GM18861 (cell line): Measurements from ENCODE around the gene SH3BP5.

Experiments
- ATAC-seq: cut with Tn5 transposase; IDR thresholded peaks from one replicate; pipeline ENCODE4 v1.9.1; 2021; ENCODE audit not compliant: unreplicated experiment

SH3BP5 gene

DNA sequence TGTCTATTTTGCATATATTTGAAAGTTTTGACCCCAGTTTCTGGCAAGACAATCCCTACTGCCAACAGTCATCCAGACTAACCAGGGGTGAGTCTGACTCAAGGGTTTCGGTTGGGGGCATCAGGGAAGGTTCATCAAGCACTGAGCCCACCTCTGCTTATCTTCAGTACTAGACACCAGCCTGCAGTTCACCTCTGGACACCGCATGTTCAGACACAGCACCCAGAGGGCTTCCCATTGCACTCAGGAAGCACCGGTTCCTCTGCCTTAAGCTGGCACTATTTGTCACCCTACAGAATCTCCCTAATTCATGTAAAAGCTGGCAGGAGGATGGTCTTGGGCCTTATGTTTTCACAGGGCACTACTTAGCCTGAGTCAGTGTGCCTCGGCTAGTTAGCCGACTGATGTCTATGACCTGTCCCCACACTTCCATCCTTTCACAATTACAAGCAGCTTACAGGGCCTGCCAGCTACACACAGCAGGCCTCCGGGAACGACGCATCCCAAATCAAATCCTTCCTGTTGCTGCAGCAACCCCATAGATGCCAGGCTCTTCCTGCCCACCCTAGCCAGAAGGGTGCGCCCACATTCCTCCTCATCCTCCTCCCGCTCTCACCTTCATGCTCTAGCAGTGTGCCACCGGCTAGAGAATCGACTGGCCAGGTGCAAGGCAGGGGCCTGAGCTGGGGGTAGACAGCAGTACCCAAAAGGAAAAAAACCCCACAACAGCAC is 52.5 kb downstream of the SH3BP5 start:
- ATAC-seq = no peak

DNA sequence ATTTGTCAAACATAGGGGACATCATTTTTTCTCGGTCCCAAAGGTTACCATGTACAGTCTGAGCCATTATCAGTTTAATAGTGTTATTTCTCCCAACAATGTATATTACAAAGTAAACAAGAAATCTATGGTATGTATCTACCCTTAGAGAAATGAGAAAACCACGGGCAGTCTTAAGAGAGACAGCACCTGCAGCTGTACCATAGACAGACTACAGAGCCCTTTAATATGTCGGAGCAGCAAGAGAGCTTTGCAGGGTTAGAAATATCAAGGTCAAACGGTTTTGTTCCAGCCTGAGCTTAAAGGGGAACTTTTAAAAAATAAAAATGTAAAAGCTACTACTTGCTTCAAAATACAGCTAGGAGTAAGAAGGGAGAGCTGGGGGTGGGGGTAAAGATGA is 53.2 kb downstream of the SH3BP5 start:
- ATAC-seq = no peak

DNA sequence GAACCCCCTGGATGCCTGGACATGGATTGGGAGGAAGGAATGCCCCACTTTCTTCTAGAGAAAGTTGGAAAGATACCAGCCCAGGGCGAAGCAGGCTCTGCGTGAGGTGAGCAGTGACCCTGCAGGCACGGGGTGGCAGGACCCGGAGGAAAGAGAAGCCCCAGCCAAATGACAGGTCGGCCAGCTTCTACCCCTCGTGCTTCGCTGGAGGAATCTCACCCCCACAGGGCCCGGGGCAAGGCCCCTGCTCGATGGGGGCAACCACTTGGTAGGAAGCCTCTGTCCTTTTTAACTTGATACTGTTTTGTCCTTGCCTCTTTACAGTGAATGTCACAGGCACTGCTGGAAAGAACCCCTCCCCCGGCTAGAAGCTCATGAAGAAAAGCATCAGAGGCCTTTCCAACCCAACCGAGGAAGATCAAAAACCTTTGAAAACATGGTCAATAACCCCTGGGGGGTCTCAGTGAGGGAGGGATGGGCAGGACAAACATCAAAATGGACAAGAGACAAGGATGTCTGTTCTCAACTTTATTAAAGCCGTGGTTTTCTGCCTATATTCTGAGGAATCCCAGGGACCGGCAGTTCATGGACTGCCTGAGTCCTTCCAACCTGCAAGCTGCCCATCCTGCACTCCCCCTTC is 54.4 kb downstream of the SH3BP5 start:
- ATAC-seq = no peak

DNA sequence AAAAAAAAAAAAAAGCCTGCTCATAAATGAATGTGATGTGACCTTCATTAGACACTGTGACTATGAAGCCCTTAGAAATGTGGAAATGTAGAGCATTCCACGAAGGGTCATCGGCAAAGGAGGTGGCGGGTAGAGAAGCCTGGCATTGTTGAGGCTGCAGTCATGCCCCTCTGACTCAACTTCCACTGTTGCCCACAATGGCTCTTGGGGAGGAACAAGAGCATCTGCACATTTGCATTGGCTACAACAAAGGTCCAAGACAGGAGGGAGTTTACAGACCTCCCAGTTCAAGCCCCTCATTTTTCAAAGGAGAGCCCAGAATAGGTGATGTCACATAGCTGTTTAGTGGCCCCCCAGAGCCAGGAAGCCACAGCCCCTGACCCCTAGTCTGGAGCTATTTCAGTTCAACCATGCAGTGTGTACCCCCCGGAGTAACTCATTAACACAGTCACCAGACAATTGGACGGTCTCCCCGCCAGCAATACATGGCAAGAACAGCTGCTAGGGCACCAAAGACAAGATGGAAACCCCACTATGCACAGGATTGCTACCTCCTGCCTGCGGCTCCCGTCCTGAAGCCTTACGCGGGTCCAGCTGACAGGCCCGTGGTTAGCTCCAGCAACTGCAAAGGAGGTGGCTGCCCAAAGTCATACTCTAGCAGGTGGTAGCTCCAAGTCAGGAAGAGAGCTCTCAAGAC is 56.2 kb downstream of the SH3BP5 start:
- ATAC-seq = no peak

DNA sequence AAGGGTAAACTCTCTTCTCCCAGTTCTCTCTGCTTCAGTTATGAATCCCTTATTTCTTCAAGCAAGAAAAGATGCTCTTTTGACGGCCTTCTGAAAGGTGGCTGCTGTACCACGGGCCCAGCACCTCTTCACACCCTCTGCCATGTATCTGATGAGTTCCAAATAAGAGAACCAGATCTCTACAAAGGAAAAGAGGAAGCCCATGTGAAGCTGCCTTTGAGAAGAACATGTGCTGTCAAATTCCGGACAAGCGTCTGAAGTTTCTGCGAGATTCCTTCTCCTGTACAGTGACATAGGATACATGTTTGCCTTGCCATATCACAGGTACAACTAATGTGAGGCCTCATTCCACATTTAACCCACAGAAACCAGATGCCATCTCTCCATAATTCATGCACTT is 59.2 kb downstream of the SH3BP5 start:
- ATAC-seq = no peak

DNA sequence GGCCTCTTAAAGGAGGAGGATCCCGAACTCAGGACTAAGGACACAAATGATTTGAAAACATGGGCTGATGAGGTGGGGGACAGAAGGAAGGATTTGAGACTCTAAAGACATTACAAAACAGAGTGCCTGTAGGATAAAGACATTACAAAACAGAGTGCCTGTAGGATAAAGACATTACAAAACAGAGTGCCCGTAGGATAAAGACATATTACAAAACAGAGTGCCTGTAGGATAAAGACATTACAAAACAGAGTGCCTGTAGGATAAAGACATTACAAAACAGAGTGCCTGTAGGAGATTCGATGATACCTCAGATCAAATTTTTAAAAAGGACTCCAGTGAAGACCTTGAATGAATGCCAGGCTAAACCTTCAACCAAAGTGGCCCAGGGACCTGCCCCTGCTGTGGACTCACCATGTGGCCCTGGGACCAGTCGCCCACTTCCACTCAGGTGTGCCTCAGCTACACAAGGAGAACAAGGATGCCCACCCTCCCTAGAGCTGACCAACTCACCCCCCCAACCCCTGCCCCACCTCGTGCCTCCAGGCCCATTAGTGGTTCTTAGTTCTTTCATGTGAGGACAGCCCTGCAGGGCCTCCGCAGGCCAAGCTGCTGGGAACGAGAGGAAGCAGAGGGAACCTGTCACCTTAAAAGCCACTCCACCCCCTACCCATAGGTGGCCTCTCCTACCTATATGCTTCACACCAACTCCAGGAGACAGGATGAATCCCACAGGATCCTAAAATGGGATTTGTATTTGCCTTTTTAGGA is 59.8 kb downstream of the SH3BP5 start:
- no peak for ATAC-seq

DNA sequence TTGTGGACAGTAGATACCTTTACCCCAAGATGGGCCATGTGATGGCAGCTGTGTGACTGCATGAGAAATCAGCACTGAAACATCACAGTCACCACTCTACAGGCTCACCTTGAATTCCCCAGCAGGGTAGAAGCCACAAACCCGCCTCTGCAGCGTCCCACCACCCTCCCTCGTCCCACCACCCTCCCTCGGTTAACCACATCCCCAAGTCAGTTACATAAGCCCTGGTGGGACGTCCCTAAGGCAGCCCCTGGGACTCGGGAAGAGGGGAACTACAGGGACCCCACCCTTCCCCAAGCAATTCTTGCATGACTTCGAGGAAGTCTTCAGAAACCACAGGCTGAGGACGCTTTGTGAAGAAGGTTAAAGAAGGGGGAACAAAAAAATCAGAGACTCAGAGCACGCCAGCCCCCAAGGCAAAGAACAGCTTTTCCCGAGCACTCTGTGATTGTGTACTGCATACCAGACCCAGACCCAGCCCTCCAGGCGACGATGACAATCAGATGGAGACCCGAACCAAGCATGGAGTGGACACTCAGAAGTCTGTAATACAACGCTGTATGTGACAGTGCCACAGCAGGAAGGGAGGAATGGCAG is 60.5 kb downstream of the SH3BP5 start:
- peak; percentile 45 for ATAC-seq

DNA sequence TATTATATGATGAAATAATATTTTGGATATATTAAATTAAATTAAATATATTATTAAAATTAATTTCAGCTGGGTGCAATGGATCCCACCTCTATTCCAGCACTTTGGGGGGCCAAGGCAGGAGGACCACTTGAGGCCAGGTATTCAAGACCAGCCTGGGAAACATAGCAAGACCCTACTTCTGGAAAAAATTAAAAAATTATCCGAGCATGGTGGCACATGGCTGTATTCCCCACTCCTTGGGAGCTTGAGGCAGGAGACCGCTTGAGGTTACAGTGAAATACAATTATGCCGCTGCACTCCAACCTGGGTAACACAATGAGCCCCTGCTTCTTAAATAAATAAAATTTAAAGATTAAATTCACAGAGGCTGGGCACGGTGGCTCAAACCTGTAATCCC is 61.4 kb downstream of the SH3BP5 start:
- ATAC-seq = no peak

DNA sequence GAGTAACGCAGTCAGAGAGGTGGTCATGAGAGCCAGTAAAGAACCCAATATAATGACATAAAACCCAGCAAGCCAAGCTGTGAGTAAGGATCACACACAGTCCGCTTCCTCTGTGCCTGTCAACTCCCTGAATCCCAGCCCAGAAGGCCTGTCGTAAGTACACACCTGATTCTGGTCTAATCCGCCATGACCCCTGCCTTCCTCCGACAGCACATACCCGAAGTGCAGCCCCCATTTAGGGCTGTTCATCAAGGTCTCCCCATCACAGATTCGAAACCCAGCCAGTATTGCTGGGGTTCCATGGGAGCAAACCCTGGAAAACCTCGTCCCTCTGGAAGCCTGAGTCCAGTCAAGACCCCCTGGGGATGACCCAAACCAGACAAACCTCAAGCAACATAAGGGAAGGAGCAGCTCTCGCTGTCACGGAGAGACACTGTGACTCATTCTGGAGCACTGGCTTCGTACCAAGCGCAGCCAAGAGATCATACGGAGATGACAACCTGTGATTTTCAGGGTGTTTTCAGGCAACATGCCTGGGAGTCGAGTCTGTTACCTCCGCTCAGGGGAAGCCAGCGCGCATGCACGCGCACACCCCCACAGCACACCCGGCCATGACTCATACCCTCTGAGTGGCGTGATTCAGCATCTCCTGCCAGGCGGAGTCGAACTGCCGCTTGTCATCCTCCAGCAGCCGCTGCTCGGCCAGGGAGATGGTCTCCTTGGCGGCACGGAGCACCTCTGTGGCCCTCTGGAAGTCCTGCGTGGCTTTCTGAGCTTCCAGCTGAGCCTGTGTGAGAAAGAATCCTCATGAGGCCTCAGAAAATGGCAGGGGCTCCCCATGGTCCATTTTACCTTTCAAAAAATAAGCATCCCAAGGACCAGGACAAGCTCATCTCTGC is 63.0 kb downstream of the SH3BP5 start:
- peak; percentile 65 for ATAC-seq

DNA sequence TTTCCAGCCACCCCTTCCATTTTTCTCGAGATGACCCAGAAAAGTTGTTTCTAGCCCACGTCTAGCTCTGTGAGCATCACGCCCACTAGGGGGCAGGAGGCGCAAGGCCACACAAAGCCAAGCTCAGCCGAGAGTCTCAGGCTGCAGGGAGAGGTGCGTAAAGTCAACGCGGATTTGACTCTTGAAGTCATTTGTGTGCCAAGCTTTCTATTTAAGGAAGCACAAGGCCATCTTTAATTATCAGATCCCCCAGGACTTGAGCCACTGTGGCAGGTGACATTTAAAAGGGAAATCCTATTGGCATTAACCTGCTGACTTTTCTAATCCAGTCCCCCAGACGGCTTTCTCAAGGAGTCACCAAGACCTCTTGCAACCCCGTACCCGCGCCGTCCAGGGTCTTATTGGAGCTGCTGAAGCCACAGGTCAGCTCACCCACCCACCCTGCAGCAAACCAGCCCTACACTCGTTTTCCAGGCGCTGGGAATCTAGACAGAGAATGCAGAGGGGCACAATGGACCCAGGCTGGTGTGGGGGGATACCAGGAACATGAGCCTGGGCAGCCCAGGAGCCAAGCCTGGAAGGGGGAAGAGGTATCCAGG is 64.3 kb downstream of the SH3BP5 start:
- ATAC-seq = peak; percentile 43

DNA sequence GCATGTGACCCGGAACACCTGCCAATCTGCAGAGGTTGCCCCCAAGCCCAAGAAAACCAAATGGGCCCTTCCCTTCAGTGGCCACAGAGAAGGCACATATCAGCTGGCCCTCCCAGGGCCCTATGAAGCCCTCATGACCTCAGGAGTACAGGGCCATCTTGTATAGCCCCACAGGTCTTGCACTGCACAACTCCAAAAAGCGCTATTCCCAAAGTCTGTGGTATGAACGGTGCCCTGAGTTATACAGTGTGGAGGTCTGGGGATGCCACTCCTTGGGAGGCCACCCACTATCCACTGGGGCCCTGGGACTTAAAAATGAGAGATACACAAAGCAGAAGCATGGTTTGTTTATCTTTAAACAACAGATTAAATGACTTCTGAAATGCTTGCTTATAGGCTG is 64.9 kb downstream of the SH3BP5 start:
- no peak for ATAC-seq

DNA sequence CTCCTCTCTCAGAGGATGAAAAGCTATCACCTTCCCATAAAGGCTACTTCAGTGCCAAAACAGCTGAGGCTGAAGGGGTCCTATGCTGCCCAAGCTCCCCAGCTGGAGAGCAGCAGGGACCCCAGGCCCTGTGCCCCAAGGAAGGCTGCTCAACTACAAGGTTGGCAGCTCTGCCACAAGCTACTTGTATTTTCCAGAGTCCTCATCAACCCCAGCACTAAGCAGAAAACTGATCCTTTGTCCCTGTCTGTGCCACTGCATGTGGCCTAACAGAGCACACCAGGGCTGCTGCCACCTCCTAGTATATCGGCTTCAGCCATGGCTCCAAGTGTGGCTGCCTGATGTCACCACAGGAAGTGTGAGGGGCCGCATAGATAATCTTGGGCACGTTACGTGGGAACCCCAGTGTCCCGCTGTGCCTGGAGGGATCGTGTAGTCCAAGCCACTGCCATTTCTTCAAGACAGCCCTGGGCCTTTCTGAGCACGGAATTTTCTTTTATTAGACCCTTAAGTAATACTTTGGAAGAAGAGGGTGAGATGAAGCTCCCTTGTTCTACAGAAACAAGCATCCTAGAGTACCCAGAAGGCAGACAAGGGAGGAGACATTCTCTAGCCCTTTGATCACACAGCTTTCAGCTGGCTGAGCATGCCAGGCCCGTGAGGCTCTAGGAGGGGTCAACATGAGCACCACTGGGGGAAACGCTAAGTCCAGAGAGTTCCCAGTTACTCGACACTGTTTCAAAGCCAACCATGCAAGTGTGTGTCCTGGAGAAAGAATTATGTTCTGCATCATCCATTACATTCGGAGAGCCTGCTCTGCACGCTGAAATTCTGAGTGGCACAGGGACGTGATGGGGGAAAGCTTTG is 65.6 kb downstream of the SH3BP5 start:
- ATAC-seq = no peak

DNA sequence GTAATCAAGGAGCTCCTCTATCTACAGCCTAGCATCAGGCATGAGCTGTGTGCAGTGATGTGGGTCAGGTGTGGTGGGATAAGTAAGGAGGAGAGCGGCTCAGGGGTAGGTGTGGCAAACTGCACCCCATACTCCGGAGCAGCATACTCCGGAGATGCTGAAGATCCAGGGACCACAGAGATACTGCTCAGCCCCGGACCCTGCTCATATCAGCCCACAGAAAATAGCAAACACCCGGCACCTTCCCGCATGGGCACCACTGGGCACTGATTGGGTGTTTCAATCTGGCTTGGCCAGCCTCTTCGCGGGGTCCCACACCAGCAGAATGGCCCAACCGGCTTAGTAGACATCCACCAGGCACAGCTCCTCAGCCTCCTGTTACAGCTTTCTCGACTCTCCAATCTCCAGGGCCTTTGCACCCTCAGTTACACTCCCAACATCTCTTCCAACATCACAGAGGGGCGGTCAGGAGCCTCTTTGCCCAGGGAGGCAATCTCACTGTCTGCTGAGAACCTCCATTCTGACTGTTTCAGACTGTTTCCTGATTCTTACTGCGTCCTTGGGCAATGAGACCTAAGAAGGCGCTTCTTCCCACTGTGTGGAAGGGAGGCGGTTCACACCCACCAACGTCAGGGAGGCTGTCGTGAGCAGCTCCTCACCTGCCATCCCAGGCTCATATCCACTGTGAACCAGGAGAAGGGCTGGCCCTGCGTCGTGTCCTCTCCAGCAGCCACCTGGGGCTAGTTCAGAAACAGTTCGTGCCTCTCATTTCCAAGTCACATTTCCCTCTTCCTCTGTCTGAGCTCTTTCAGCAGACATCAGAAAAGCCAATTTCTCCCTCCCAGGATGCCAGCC is 66.5 kb downstream of the SH3BP5 start:
- ATAC-seq = no peak

DNA sequence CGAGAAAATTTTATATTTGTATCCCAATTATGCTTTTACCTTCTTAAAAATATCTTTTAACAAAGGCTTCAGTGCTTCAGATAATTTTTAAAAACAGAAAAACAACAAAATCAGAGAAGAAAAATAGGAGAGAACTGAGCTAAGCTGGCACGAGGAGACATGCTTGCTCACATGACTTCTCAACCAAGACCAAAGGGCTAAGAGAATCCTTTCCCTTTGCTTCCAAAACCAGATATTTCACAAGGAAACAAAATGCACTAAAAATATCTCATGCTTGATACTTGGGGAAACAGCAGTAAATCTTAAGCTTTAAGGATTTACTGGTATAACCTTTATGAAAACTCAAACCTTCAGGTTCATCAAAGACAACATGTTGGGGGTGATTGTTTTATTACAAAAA is 67.9 kb downstream of the SH3BP5 start:
- ATAC-seq = no peak

DNA sequence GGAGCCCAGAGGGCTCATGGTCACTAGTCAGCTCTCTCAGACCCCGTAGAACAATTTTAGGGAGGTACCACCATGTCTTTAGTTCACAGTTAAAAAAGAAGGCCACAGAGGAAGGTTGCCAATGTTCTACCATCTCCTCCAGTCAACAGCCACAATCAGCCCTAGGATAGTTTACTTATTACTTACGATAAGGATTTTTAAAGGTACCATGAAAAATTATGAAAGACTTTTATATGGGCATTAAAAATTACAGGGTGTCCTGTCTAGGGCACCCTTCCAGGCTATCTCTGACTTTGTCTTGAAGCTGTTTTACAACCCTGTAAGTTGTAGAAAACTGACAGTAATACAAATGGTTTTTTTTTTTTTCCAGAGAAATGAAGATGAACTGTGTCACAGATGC is 68.5 kb downstream of the SH3BP5 start:
- no peak for ATAC-seq

DNA sequence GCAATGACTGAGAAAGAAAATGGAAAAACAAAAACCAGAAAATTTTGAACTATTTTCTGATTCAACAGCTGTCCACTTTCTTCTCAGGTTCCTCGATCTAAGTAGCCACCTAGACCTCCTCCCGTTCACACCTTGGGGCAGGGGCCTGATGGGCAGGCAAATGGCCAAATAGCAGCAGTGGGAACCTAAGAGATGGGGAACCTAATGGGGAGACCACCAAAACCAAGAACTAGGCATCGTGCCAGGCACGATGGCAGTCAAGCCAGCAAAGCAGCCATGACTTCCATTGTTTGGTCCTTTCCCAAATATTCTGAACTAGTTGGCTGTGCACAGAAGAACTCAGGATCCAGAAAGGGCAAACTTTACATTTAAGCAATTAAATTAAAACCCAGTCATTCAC is 69.3 kb downstream of the SH3BP5 start:
- ATAC-seq = no peak

DNA sequence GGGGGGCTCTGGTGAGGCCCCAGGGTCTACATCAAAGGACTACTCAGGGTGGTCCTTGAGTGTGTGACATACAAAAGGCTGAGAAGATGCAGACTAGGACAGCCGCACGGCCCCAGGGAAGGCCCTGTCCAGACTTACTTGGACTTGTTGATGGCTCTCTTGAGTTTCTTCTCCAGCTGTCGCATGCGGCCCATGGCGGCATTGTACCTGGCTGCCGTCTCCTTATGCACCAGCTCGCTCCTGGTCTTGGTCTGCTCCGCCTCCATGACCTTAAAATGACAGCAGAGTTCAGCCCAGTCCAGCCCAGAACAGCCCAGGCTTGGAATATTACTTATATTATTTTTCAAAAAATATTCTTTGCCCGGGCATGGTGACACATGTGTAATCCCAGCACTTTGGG is 70.4 kb downstream of the SH3BP5 start:
- ATAC-seq = no peak

DNA sequence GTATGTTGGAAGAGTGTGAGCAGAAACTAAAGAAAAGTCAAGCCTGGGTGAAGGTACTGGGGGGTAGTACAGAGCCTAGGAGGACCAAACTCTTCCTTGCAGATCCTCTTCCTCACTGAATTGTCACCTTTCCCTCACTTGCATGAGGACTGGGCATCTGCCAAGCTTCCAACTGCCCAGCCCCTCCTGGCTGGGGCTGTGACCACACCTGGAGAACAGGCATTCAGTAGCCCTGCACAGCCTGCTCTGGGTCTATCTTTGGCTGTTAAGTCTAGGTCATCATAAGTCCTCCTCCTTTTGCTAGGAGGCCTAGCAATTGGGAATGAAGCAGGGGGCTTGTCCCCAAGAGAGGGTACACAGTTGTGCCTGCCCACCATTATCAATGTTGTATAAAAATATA is 71.1 kb downstream of the SH3BP5 start:
- no peak for ATAC-seq
